Measurements from ENCODE around the gene DCHS1.

GRCh38 chr11:6578134-6578533 lies 77.5 kb downstream of the DCHS1 start:
- TF ChIP-seq CTCF (IDR thresholded peaks at IDR 0.05) (no peak), POLR2A (IDR thresholded peaks at IDR 0.05) (no peak)
